NCI-H82 treated with DMSO at 0.1 percent for 48 hours (cell line): Measurements from ENCODE around the gene GPC1.

Experiments
- DNase-seq: peaks from one replicate; lab custom pipeline; 2025; ENCODE audit not compliant: unreplicated experiment; lab: John Stamatoyannopoulos, UW

GPC1 gene

GRCh38 chr2:240411261-240412160 lies 24.0 kb upstream of the GPC1 start:
- DNase-seq: no peak

- no peak for DNase-seq
Observed at GRCh38 chr2:240412211-240412861, 23.1 kb upstream of the GPC1 start.

- no peak for DNase-seq
Observed at GRCh38 chr2:240412975-240413812, 22.3 kb upstream of the GPC1 start.

GRCh38 chr2:240413813-240414429 lies 21.5 kb upstream of the GPC1 start:
- DNase-seq: no peak

DNA sequence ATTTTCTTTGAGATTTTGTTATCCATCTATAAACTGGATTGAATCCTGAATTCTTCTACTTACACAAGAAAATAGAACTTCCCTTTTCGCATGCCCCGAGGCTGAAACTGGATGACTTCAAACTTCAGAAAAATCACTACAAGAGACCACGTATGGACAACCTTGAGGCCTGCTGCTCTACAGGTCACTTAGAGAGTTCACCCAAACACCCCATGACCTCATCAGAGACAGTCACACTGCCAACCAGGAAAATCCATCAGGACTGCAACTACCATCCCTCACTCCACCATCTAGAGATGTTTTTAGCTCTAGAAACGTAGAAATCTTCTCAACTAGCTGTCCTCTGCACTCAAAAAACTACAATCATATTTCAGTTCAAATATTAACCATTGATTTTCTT lies 18.6 kb upstream of the GPC1 start:
- no peak for DNase-seq

GRCh38 chr2:240418311-240418710 lies 17.2 kb upstream of the GPC1 start:
- no peak for DNase-seq

GRCh38 chr2:240419271-240419670 lies 16.2 kb upstream of the GPC1 start:
- DNase-seq: no peak

- DNase-seq: no peak
Observed at GRCh38 chr2:240419723-240420122, 15.7 kb upstream of the GPC1 start.

DNA sequence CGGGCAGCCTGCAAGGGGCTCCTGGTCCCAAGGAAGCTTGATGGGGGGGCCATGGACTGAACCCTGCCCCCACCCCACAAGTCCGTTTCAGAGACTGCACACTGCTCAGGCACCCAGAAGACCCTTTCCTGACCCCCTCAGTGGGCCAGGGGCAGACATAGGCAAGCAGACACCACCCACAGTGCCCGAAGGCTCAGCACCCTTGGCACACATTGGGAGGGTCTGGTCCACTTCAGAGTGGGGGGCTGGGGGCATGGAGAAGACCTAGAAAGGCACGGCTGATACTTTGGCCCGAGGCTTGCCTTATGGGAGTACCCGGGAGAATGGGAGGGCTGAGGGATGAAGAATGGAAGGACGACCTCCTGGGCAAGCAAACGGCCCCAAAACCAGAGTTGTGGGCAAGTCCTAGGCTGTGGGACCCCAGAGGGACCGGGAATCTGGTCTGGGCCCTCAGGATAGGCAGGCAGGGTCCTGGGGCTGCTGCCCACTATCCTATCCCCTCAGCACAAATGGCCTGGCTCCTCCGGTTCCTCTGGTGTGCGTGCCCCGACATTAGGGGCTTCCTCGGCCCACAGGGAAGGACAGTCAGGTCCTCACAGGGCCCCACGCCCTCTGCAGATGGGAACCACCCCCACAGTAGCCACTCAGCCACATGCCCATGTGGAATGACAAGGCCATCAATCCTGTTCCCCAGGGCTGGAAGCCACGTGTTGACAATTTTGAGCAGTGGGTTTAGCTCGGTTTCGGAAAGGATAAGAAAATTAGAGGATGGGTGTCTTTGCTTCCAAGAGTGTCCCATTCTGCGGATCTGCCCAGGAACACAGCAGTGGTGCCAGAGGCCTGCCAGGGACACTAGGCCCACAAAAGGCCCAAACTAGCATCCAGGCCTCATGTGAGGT lies 15.0 kb upstream of the GPC1 start:
- no peak for DNase-seq

DNA sequence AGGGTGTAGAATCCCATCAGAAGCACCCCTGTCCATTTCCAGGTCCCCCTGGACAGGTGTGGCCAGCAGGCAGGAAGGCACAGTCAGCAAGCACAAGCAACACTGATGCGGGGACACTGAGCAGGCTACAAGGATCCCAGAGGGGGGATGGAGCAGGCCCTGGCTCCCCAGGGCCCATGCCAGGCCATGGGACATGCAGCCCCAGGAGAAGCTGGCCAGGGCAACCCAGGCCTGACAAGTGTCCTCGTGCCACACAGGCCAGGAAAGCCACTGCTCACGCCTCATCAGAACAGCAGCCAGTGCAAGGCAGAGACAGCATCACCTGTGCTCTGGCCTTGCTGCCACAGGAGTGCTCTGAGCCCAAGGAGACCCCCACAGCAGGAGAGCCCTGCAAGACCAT lies 14.1 kb upstream of the GPC1 start:
- no peak for DNase-seq

- DNase-seq: no peak
Observed at GRCh38 chr2:240422658-240423329, 12.7 kb upstream of the GPC1 start.

DNA sequence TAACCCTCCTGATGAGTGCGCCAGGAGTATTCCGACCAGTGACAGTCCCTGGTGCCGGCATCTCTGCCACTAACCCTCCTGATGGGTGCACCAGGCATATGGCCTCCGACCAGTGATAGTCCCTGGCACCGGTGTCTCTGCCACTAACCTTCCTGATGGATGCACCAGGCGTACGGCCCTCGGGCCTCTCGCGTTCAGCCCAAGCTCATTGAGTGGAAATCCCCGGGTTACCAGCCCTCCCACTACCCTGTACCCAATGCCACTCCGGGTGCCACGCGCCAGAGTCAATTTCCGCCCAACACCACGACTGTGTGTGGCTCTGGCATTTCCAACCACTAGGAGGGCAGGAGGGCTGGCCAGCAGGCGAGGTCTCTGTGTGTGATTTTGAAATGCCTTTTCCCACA lies 11.7 kb upstream of the GPC1 start:
- no peak for DNase-seq

- no peak for DNase-seq
Observed at GRCh38 chr2:240424341-240425235, 10.9 kb upstream of the GPC1 start.

DNA sequence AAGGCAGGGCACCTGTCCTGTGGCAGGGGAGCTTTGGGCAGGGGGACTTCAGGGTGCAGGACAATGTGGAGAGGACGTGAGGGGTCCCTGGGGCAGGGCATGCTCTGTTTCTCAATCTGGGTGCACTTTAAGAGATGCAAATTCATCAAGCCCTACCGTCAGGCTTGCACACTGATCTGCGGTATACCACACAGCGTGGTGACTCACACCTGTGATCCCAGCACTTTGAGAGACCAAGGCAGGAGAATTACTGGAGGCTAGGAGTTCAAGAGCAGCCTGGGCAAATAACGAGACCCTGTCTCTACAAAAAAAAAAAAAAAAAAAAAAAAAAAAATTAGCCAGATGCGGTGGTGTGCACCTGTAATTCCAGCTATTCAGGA lies 10.2 kb upstream of the GPC1 start:
- DNase-seq: no peak

- DNase-seq: no peak
Observed at GRCh38 chr2:240425697-240426096, 9.8 kb upstream of the GPC1 start.

DNA sequence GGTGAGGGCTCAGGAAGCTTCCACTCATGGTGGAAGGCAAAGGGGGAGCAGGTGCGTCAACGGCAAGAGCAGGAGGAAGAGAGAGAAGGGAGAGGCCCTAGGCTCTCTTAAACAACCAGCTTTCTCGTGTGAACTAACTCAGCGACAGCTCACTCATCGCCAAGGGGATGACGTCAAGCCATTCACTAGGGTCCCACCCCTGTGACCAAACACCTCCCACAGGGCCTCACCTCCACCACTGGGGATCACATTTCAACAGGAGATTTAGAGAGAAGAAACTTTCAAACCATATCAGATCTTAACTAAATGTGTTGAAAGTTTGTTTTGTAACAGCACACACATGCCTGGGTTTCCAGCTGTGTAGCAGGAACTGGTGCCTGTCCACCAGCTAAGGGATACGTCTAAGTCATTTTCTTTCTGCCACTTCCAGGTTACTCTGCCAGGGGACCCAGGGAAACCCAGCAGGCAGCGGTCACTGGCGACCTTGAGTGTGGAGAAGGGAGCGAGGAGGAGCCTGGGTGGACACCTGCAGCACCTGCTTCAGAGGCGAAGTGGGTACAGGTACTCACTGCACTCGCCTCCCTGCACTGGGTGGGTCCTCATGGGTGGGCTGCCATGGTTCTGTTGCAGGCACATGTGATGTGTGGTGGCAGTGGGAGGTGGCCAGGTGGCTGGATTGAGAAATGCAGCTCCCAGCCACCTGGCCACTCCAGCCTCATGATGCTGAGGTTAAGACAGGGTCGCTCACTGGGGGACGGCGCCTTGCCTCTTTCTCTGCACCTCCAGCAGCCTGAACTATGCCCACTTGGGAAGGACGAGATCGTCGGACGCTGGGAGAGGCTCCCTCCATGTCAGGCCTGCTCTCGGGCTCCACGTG lies 8.4 kb upstream of the GPC1 start:
- no peak for DNase-seq

DNA sequence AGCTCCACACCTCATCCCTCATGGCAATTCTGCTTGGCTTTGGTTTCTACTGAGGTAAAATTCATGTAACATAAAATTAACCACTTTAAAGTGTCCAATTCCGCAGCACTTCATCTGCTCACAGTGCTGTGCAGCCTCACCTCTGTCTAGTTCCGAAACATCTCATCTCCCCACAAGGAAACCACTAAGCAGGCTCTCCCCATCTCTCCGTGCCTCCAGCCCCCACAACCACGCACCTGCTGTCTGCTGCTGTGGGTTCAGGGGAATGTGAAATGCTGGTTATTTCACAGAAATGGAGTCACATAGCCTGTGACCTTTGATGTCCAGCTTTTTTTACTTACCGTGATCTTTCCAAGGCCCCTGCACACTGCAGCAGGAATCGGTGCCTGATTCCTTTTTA lies 7.7 kb upstream of the GPC1 start:
- no peak for DNase-seq

DNA sequence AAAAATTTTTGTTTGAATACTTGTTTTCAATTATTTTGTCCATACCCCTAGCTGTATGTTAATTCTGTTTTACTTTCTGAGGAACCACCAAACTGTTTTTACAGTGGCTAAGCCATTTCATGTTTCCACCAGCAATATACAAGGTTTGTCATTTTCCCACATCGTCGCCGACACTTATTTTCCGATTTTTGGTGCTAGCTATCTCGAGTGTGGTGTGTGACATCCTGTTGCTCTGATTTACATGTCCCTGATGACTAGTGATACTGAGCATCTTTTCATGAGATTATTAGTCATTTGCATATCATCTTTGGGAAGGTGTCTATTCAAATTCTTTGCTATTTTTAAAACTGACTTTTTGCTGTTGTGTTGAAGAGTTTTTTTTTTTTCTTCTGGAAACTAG lies 7.2 kb upstream of the GPC1 start:
- DNase-seq: no peak
